Stimulated activated CD4-positive, alpha-beta T cell treated with anti-CD3 and anti-CD28 coated beads, Interleukin-2, amount 100 ng/mL, for 4 hours (primary cell): Measurements from ENCODE around the gene TNFRSF6B.
A peak's percentile ranks its signal among the peaks of the same experiment; 100 is the strongest.

Source experiments
- DNase-seq: peaks from one replicate; pipeline ENCODE4 v3.0.0-alpha.2; 2020; ENCODE audit warnings: low read depth

Gene TNFRSF6B

DNA sequence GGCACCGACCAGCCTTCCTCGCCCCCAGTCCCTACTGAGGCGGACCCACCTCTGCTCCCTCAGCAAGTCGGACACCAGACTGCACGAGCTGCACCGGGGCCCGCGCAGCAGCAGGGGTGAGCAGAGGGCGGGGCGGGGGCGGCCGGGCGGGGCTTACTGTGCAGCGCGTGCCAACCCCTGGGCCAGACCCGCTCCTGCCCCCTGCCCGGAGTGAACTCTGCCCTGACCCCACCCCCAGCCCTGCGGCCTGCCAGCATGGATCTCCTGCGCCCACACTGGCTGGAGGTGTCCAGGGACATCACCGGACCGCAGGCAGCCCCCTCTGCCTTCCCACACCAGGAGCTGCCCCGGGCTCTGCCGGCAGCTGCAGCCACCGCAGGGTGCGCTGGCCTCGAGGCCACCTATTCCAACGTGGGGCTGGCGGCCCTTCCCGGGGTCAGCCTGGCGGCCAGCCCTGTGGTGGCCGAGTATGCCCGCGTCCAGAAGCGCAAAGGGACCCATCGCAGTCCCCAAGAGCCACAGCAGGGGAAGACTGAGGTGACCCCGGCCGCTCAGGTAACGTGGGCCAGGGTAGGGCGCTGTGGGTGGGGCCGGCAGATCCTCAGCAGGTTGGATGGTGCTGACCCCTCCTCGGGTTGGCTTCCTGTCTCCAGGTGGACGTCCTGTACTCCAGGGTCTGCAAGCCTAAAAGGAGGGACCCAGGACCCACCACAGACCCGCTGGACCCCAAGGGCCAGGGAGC is 41.7 kb downstream of the TNFRSF6B start:
- no peak for DNase-seq

DNA sequence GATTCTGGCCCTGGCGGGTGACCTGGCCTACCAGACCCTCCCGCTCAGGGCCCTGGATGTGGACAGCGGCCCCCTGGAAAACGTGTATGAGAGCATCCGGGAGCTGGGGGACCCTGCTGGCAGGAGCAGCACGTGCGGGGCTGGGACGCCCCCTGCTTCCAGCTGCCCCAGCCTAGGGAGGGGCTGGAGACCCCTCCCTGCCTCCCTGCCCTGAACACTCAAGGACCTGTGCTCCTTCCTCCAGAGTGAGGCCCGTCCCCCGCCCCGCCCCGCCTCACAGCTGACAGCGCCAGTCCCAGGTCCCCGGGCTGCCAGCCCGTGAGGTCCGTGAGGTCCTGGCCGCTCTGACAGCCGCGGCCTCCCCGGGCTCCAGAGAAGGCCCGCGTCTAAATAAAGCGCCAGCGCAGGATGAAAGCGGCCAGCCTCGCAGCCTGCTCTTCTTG is 42.3 kb downstream of the TNFRSF6B start:
- DNase-seq = no peak

DNA sequence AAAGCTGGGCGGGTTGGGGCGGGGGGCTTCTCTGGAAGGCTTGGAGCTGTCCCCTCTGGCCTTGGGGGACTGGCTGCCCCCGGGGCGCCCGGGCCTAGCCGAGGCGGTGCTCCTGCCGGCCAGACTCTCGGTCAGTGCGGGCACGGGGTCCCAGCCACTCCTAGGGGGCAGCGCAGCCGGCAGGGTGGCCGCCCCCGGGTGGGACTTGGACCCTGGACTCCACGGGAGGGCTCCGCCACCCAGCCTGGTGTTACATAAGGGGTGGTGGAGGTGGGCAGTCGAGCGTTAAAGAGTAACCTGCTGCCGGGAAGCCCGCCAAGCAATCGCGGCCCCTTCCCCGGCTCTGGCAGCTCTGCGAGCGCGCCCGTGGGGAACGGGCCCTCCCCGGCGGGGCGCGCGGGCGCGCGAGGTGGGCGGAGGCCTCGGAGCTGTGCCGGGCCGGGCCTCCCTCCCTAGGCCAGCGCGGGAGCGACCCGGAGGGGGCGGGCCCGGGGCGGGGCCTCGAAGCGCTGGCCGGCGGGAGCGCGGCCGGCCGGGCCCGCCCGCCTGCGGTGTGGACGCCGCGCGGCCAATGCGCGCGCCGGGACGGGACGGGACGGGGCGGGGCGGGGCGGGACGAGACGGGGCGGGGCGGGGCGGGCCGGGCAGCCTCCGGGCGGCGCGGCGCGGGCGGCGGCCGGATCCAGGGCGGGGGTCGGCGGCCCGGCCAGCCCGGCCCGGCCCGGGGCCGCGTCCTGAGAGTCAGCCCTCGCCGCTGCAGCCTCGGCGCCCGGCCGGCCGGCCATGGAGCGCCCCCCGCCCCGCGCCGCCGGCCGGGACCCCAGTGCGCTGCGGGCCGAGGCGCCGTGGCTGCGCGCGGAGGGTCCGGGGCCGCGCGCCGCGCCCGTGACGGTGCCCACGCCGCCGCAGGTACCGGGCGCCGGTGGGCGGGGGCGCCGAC is 42.9 kb downstream of the TNFRSF6B start, which contains the start of gene SLC2A4RG:
Gene SLC2A4RG (plus strand): TSS at position 647 of the 940 bp plus-strand sequence. CDS start 137 bp downstream, at position 784.
- DNase-seq = peak; percentile 47

DNA sequence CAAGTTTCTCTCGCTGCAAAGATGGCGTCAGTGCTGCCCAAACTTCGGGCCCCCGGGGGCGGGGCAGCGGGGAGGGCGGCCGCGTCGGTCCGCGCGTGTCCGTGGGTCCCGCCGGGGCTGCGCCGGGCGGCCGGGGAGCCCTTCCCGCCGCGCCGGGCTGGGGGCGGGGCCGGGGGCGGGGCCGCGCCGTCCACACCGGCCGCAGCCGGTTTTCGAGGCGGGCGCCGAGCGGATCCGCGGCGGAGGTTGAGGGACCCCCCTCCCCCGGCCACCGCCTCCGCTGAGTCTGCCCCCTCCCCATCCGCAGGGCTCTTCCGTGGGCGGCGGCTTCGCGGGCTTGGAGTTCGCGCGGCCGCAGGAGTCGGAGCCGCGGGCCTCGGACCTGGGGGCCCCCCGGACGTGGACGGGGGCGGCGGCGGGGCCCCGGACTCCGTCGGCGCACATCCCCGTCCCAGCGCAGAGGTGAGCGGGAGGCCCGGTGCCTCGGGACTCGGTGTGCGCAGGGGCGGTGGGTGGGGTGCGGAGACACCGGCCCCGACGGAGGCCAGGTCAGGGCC is 43.7 kb downstream of the TNFRSF6B start:
- no peak for DNase-seq

DNA sequence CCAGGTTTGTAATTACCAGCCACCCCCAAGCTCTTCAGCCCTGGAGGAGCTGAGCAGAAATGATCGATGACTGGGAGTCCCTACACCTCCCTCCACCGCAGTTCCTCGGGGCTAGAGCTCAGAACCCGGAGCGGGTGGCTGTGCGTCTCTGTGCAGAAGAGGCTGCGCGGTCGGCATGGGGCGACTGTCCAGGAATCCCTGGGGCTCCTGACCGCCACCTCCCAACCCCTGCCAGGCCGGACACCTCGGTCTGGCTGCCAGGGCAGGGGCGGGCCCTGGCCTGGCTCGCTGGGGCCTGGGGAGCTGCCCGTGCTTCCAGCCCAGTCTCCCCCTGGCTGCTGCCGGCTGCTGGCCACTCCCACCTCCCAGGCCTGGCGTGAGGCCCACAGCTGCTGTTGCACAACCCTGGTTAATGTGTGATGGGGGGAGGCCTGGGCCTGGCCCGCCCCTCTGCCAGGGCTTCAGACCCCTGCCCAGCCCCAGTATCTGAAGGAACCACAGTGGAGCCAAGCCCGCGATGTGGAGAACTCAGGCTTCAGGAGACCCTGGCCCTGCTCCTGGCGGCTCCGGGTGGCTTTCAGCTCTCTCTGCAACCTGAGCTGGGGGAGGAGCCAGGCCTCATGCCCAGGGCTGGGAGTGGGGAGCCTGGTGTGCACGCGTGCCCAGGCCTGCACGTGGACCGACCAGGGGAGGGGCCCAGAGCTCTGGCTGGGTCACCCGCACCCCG is 44.3 kb downstream of the TNFRSF6B start:
- no peak for DNase-seq

DNA sequence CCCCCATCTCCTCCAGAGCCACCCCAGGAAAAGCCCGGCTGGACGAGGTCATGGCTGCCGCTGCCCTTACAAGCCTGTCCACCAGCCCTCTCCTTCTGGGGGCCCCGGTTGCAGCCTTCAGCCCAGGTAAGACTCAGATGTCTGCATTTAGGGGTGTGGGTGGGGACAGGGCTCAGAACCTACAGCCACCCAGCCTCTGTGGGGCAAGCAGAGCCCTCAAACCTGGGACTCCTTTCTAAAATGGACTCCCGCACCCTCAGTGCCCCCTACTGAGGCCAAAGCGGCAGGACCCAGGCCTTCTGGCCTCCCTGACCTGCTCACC is 44.9 kb downstream of the TNFRSF6B start:
- DNase-seq = no peak

DNA sequence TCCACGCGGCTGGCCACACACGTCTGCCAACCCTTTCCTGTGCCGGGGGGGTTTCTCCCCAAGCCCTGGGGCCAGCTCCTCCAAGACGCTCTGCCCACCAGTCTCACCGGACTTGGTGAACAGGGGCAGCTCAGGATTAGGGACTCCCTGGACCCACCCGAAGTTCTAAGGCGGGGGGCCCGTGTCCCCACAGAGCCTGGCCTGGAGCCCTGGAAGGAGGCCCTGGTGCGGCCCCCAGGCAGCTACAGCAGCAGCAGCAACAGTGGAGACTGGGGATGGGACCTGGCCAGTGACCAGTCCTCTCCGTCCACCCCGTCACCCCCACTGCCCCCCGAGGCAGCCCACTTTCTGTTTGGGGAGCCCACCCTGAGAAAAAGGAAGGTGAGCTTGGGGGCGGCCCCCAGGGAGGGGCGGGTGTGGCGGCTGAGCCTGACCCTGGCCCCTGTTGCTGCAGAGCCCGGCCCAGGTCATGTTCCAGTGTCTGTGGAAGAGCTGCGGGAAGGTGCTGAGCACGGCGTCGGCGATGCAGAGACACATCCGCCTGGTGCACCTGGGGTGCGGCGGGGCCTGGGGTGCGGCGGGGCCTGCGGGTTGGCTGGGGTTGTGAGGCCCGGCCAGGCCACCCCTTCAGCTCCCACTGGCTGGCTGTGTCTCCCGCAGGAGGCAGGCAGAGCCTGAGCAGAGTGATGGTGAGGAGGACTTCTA is 45.4 kb downstream of the TNFRSF6B start:
- DNase-seq = no peak

DNA sequence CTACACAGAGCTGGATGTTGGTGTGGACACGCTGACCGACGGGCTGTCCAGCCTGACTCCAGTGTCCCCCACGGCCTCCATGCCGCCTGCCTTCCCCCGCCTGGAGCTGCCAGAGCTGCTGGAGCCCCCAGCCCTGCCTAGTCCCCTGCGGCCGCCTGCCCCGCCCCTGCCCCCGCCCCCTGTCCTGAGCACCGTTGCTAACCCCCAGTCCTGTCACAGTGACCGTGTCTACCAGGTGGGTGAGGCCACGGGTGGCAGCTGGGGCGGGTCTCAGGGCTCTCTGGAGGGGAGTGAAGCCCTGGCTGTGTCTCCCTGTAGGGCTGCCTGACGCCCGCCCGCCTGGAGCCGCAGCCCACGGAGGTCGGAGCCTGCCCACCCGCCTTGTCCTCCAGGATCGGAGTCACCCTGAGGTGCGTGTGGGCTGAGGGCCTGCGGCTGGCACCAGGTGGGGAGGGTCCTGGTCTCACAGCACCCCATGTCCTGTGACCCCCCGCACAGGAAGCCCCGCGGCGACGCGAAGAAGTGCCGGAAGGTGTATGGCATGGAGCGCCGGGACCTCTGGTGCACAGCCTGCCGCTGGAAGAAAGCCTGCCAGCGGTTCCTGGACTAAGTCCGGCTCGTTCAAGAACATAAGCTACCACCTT is 46.1 kb downstream of the TNFRSF6B start:
- no peak for DNase-seq

DNA sequence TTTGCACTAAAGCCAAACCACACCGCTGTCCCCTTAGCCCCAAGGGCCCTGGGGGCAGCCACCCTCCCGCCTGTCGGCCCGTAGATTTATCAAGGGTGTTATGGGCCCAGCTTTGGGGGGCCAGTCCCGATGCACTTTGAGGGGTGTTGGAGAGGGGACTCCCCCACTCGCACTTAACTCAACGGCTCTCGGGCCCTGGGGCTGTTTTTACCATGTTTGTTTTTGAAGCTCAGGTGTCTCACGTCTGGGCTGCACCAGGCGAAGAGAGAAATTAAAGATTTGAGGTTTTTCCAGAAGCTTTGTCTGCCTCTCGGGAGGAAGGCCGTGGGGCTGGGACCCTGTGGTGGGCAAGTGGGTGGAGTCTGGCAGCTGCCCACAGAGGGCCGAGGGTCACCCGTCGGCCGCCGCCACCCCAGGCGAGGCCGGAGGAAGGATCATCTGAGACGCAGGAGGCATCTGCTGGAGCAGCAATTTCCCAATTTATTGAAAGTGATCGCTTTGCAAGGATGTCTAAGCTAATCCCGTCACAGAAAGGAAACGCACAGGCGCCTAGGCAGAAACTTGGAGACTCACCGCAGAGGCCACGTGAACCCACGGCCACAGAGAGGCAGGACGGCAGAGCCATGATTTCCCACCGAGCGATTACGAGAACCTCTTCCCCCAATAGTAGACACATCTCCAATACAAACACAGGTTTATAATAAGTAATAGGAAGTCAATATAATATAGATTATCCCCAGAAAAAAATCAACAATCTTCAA is 46.9 kb downstream of the TNFRSF6B start:
- no peak for DNase-seq

DNA sequence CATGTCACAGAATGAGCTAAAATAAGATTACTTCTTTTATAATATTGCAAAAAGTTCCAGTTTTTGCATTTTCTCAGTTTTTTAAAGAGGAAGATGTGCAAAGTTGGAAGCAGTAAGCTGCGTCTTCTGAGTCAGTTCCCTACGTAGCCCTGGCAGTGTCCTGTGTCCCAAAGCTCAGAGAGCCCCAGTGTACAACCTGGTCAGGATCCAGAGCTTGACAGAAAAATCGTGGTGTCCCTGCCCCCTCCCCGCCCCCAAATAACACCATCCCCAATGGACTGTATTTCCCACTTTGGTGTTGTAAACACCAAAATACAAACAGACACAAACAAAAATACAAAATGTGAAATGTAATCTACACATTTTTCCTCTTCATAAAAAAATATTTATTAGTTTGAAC is 47.7 kb downstream of the TNFRSF6B start:
- no peak for DNase-seq

DNA sequence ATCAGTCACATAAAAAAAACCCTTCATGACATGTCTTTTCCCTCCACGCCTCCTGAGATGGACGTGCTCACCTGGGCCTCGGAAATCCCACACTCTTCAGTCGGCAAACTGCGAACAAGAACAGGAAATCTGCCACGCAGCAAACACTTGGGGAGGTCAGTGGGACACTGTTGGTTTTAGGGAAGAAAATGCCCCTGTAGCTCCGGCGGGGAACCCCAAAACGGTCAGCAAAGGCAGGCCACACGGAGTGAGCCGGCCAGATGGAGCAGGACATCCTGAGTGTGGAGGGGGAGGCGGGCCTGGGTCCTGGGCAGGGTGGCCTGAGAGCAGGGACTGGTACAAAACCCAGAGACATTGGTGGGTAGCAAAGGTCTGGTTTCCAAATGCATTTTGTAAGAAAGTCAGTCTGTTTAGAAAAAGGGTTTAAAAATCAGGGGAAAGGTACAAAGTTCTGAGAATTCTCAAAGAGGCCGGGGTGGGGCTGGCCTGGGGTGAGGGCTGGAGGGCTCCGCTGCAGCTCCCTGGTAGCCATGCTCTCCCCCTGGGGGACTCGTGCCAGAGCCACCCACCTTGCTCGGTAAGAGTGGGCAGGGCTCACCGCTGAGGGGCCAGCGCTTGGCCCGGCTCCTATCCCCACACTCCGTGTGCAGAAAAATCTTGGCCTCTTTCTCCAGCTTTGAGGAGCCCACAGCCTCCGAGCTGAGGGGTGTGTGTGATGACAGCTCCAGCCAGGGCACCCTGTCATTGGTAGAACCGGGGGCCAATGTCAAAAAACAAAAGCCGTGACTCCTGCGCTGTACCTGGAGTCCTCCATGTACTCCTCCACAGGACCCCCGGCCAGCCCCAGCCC is 48.3 kb downstream of the TNFRSF6B start:
- DNase-seq = no peak

DNA sequence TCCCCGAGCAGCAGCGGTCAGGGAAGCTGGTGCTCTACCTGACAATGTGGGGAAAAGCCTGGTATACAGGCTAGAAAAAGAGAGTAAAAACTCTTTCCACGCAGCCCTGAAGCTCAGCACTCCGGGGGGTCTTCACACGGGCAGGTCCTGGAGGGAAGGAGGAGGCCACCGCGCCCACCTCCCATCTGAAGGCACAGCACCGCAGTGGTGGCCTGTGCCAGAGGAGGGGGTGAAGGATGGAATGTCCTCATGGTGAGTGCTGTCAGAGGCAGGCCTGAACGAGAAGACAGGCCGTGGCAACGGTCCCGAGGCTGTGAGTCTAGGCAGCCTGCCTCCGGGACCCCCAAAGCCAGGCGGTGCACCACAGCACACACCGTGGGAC is 49.0 kb downstream of the TNFRSF6B start:
- DNase-seq = no peak

DNA sequence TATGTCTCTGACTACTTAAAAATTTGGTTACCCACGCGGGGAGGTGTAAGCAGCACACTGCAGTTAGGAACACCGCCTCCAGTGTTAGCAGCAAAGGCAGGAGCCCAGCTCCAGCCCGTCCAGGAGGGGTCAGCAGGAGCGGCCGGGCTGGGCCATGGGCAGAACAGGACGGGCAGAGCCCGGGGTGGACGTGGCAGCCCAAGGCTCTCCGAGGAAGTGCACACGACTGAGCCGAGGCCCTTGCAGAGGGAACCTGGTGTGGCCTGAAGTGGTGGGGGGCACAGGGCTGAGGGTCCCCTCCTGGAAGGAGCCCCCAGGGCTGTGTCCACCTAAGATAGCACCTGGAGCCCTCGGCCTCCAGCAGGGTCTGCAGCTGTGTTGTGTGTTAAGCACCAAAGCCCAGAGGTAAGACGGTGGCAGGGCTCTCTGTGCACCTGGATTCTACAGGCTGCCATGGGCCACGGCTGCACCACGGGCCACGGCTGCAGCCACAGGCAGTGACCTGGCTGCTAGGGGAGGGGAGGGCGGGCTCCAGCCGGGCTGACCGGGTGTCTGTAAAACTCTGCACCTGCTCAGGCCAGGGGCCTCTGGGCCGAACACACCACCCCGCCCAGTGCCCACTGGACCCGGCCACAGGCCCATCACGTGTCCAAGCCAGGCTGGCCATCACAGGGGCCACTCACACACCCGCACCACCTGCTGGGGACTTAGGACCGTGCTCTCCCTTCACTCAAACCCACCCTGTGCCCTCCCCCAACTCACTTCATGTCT is 49.7 kb downstream of the TNFRSF6B start:
- DNase-seq = no peak

DNA sequence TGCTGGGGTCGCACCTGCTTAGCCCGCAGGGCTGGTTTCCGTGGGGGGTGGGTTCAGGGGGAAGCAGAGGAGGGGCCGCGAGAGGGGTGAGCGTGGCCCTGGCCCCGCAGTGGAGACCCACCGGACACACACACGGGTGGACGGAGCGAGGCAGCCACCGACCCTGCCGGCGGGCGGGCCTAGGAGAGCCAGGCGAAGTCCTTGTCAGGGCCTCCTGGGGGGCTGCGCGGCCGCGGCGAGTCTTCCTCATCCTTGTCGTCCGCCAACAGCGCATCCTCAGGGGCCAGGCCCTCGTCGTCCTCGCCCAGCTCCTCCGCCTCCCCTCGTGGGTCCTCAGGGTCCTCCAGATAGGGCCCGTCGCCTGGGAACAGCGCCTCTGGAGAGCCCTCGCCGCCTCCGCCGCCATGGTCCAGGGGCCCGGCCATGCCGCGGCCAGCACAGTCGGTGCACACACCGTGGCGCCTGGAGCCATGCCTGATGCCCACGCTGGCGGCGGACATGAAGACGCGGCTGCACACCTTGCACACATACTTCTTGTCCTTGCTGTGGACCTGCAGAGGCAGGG is 50.4 kb downstream of the TNFRSF6B start:
- DNase-seq = no peak

DNA sequence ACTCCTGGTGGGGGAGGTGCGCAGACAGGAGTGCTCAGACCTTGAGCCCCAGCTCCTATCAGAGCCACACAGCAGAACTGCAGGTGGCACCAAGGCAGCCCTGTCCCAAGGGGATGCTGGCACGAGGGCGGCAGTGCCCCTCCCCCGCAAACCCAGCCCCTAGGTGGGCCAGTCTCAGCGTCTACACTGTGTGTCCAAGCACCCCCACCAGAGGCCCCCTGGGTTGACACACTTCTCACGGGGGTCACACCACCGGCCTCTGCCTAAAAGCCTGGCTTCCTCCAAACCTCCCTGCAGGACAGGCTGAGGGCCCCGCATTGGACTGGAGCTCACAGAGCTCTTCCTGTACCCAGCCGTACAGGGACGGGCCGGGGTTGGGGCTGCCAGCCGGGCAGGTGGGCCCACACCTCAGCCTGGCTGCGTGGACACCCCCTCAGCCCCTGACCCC is 51.2 kb downstream of the TNFRSF6B start:
- DNase-seq = no peak
